WI38 (cell line): ENCODE data around the gene RPL38.

Experiments used
- H3K4me3 ChIP-seq: 2 replicates; pipeline ENCODE4 v1.5.1; 2011; ENCODE audit warnings: low read depth, mild to moderate bottlenecking, control low read depth, low read length
- TF ChIP-seq, protein P1 (sequence below): IDR thresholded peaks from 2 replicates; pipeline ENCODE4 v1.5.1; 2012; ENCODE audit warnings: low read depth, mild to moderate bottlenecking, control low read depth, low read length

Gene RPL38

DNA sequence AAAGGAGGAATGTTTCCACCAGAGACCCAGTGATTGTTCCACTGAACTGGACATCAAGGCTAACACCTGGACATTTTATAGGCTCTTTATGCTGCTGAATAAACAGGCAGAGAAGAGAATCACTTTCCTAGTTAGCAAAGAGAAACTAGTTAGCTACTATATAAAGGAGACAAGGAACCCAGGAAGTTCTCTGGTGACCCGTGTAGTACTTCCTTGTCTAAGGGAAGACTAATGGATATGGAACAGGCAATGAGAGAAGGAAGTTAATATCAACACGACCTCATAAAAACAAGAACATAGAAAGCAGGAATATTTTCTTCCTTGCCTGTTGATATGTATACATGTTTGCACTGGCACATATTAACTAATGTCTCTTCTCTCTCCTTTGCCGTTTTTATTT, 30.8 kb upstream of the RPL38 start:
- no peak overlapping the region for H3K4me3 ChIP-seq
- TF ChIP-seq, protein P1, sequence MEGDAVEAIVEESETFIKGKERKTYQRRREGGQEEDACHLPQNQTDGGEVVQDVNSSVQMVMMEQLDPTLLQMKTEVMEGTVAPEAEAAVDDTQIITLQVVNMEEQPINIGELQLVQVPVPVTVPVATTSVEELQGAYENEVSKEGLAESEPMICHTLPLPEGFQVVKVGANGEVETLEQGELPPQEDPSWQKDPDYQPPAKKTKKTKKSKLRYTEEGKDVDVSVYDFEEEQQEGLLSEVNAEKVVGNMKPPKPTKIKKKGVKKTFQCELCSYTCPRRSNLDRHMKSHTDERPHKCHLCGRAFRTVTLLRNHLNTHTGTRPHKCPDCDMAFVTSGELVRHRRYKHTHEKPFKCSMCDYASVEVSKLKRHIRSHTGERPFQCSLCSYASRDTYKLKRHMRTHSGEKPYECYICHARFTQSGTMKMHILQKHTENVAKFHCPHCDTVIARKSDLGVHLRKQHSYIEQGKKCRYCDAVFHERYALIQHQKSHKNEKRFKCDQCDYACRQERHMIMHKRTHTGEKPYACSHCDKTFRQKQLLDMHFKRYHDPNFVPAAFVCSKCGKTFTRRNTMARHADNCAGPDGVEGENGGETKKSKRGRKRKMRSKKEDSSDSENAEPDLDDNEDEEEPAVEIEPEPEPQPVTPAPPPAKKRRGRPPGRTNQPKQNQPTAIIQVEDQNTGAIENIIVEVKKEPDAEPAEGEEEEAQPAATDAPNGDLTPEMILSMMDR = no peak

DNA sequence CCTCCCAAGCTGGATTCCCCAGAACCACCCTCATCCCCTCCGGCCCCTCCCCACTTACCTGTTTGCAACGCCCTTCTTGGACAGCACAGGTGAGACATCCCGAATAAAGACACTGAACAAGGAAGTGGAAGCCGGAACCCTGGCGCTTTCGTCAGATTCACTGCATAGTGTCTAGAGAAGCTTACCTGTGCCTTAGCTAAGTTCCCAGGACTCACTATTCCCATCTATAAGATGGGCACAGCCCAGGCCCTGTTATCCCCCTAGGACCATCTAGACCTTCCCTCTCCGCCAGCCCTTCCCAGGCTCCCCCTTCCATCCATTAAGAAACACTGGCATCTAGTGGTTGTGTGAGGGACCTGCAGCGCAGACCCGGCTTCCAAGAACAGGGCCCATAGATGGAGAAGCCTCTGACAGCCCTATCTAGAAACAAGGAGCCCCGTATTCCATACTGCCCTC, 26.9 kb upstream of the RPL38 start:
- TF ChIP-seq, protein P1 = peak; percentile 85

DNA sequence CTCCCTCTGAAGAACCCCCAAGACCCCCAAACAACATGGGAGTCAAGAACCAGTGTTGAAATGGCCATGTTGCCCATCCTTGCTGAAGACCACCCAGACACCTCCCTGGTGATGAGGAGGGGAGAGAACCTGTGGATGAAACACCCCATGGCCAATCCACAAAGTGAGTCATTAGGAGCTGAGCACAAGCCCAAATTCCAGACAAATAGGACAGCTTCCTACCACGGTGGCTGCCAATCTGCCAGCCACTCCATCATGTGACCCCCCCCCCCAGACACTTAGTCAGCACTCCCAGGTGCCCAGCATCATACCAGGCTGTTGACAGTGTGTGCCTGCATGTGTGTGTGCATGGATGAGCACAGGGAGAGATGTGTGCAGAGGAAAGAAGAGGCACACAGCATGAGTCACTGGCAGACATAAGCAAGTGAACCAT, 26.4 kb upstream of the RPL38 start:
- TF ChIP-seq, protein P1 = no peak
- no peak overlapping the region for H3K4me3 ChIP-seq

More for the DNA sequence above, 26.9 kb upstream of the RPL38 start:
- H3K4me3 ChIP-seq = no peak overlapping the region

DNA sequence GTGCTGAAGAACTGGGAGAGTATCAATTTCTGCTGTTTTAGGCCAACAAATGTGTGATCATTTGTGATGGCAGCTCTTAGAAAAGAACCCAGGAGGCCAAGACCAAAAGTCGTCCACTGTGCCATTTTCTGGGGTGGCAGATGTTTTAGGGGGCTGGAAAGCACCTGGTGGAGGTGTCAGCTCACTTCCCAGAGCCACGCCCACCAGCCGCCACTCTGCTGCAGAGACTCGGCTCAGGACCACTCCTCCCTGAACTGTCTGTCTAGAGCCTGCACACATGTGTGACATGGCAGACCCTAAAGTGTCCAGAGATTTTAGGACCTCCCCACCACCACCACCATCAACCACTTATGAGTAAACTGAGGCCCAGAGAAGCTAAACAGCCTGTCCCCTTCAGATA, 23.9 kb upstream of the RPL38 start:
- TF ChIP-seq, protein P1 = no peak
- H3K4me3 ChIP-seq = no peak overlapping the region

DNA sequence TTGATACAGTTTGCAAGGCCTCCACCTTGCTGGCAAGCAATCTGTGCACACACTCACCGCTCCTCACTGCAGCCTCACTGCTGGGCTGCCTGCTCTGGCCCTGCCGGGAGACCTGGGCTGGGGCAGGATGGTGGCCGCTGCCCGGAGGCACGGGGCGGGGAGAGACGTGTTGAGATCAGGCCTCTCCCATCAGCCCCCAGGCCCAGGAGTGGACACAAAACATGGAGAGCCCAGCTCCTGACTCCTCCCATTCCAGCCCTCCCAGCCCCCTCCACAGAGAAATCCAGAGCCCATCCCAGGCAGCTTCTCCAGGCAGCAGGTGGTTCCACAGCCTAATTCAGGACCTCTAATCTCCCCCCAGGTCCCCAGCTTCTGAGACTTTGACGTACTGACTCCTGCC, 23.1 kb upstream of the RPL38 start:
- no peak overlapping the region for H3K4me3 ChIP-seq
- TF ChIP-seq, protein P1 = no peak

DNA sequence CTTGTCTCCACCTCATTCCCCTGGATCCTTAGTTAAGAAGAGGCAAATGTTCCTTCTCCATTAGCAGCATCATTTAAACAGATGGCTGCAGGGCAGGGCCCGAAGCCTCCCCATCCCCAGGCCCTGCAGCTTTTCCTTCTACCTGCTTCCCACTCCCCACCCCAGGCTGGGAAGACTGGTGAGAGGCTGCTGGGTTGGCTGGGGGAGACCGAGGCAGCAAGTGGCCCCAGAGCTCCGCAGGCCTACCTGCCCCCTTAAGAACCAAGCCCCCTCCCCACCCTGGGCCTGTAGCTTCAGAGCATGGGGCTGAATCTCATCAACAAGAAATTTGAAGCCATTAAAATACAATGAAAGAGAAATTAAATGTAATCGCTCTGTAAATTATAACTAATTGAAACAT, 22.1 kb upstream of the RPL38 start:
- no peak overlapping the region for H3K4me3 ChIP-seq
- TF ChIP-seq, protein P1 = no peak

GRCh38 chr17:74182041-74182723, 21.3 kb upstream of the RPL38 start:
- TF ChIP-seq, protein P1 = no peak
- no peak overlapping the region for H3K4me3 ChIP-seq
